IPS-18c (cell line): Measurements from ENCODE around the gene MRPL43.
A peak's percentile ranks its signal among the peaks of the same experiment; 100 is the strongest.

Experiments
- H3K4me3 ChIP-seq: 2 replicates; pipeline ENCODE4 v1.7.0; 2013; ENCODE audit warnings: low read depth, mild to moderate bottlenecking, low read length, moderate library complexity; ENCODE audit not compliant: insufficient read depth
- H3K9me3 ChIP-seq: one replicate; pipeline ENCODE4 v1.6.1; 2013; ENCODE audit warnings: mild to moderate bottlenecking, low read length, moderate library complexity; ENCODE audit not compliant: control insufficient read depth, insufficient read depth

Gene MRPL43

DNA sequence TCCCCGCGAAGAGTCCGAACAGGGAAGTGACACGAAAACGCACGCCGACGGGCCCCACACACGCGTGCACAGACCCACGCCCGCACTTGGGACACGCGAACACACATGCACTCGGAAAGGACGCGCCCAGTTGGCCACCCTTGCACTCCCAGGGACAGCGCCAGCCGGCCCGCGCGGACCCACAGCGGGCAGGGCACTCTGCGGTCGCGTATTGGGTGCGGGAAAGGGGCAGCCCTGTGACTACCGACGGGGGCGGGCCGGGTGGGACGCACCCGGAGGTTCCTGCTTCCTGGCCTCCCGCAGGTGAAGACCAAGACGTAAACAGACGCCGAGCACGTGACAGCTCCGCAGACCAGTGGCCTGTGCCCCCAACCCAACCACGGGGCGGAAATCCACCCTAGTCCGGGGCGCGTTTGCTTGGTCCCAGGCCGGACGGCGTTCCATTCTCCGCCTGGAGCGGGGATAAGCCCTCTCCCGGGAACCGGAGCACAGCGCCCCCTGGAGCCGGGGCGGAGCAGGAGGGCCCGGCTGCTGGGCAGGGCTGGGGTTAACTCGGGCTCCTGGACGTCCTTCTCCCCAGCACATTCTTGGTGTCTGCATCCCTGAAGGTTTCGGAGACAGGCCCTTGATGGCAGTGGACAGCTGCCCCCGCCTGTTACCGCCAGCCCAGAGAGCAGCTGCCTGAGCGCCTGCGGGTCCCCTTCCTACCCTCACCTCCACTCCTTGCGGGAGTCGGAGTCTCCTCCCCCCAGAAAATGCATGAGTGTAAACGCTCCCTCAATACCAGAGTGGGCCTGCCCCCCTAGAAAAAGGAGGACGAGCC, 10.3 kb upstream of the MRPL43 start:
- peak overlapping the region; percentile 89 for H3K4me3 ChIP-seq
- no peaks in the 10 kb centered on the region for H3K9me3 ChIP-seq

- H3K9me3 ChIP-seq, result no peaks in the 10 kb centered on the region
- H3K4me3 ChIP-seq, result peak overlapping the region; percentile 89
Measured at GRCh38 chr10:100996678-100997359, 9.5 kb upstream of the MRPL43 start.

DNA sequence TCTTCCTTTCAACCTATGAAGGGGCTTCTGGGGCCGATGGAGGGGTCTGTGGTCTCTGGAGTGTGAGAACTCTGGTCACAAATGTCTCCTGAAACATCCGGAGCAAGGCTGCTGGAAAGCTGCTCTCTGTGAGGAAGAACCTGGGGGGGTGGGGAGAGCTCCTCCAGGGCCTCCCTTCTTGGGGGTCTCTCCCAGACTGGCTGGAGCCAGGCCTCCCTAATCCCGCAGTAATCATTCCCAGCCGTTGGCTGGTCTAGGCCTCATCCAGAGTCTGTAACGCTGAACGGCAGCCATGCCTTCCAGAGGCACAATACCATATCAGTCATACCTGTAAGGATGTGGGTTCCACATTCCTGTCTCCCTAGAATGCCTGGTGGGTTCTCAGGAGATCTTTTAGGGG, 7.9 kb upstream of the MRPL43 start:
- no peak overlapping the region for H3K4me3 ChIP-seq
- H3K9me3 ChIP-seq, result no peaks in the 10 kb centered on the region

DNA sequence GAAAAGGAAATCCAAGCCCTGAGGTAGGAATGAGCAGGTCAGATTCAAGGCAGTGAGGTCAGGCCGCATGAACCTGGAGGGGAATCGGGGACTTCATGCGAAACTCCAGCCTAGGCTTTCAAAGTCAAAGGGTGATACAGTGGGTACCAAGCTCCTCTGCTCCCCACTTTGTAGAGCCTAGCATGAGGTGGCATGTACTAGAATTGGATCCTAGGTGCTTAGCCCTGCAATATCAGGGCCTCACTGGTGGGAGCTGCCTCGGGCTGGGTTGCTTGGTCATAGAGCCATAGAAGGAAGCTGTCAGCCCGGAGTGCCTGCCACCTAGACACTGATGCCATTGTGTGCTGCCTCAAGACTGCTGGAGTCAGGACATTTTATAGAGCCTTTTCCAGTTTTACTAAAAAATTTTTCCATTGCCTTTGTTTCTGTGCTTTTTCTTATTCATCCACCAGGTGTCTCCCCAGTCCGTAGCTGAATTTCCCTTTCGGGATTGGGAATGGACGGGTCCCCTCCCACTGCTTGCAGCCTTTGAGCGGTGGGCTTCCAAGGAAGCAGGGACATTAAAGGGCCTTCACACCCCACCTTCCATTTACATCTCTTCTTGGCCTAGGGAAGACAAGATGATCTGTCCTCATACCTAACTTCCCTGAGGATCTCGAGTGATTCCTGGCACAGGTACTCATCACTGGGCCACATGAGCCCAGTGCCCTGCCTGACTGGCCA, 6.8 kb upstream of the MRPL43 start:
- Histone ChIP-seq H3K4me3 (no peak overlapping the region), H3K9me3 (no peaks in the 10 kb centered on the region)

DNA sequence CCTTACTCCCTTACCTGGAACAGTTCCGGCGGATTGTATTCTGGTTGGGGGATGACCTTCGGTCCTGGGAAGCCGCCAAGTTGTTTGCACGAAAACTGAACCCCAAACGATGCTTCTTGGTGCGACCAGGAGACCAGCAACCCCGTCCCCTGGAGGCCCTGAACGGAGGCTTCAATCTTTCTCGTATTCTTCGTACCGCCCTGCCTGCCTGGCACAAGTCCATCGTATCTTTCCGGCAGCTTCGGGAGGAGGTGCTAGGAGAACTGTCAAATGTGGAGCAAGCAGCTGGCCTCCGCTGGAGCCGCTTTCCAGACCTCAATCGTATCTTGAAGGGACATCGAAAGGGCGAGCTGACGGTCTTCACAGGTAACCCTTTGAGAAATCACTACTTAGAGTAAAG, 1.8 kb upstream of the MRPL43 start:
- Histone ChIP-seq H3K9me3 (no peaks in the 10 kb centered on the region), H3K4me3 (no peak overlapping the region; the same call in 1 of the 2 replicates)

GRCh38 chr10:100988166-100988565, 869 bp upstream of the MRPL43 start:
- H3K9me3 ChIP-seq, result no peaks in the 10 kb centered on the region
- H3K4me3 ChIP-seq, result peak overlapping the region; percentile 92

- Histone ChIP-seq H3K9me3 (no peaks in the 10 kb centered on the region), H3K4me3 (peak overlapping the region; percentile 92)
Measured at GRCh38 chr10:100987685-100988049, 370 bp upstream of the MRPL43 start.

DNA sequence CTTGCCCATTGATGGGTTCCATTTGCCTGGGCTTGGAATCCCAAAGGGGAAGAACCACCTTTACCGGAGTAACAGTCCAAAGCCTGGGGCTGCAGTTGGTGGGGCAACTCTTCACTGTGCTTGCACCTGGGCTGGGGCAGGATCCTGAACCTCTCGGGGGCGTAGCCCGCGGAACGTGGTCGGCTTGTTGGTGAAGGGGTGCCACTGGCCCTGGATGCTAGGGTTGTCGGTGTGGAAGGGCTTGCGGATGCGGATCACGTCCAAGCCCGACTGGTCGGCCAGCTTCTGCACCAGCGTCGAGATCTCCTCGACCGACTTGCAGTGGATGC, 710 bp downstream of the MRPL43 start:
- H3K9me3 ChIP-seq, result no peaks in the 10 kb centered on the region
- H3K4me3 ChIP-seq, result peak overlapping the region; percentile 92

GRCh38 chr10:100985336-100985735, 2.0 kb downstream of the MRPL43 start:
- no peak overlapping the region for H3K4me3 ChIP-seq
- H3K9me3 ChIP-seq, result no peaks in the 10 kb centered on the region

DNA sequence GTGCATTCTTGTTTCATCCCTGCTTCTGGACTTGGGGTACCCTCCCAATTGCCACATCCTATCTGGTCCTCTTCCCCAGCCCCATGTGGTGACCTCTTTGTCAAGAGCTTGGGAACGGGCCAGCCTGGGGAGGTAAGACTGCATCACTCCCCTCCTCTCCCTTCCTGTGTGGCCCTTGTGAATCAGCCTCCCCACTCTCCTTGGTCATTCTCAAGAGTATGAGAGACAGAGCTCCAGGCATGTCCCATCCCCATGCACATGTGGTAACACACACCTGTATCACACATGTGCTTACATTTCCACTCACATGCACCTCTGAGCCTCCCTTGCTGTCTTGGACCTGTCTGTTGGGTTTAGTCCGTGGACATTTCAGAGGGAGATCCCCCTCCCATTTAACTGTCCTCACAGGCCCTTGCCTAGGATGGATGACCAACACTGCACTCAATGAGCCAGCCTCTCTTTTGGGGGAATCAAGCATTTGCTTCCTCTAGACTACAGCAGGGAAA, 2.6 kb downstream of the MRPL43 start:
- H3K4me3 ChIP-seq, result no peak overlapping the region
- no peaks in the 10 kb centered on the region for H3K9me3 ChIP-seq

DNA sequence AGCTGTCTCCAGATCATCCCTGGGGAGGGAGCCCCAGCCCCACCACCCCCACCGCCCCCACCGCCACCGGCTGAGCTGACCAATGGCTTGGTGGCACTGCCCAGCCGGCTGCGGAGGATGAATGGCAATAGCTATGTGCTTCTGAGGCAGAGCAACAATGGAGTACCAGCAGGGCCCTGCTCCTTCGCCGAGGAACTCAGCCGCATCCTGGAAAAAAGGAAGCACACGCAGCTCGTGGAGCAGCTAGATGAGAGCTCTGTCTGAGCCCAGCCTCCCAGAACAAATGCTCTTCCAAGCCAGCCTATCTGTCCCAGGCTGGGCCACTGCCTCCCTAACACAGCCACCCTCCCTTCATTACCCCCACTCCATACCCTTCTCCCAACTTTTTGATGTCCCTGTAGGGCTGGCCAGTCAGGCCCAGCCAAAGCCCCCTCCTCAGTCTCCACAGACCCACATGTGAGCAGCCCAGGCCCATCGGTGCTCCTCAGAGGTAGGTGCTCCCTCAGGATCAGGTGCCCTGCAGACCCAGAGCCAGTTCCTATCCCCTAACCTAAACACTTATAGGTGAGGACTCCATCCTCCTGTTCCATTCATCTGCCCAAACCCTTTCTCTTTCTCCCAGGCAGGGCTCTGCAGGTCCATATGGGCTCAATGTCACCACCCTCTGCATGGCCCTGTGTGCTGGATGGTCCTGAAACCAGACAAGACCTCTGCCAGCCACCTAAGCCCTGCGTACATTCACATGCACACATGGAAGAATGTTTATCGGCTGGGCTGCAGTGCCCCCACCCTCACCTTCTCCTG, 3.2 kb downstream of the MRPL43 start:
- H3K4me3 ChIP-seq, result no peak overlapping the region
- H3K9me3 ChIP-seq, result no peaks in the 10 kb centered on the region

DNA sequence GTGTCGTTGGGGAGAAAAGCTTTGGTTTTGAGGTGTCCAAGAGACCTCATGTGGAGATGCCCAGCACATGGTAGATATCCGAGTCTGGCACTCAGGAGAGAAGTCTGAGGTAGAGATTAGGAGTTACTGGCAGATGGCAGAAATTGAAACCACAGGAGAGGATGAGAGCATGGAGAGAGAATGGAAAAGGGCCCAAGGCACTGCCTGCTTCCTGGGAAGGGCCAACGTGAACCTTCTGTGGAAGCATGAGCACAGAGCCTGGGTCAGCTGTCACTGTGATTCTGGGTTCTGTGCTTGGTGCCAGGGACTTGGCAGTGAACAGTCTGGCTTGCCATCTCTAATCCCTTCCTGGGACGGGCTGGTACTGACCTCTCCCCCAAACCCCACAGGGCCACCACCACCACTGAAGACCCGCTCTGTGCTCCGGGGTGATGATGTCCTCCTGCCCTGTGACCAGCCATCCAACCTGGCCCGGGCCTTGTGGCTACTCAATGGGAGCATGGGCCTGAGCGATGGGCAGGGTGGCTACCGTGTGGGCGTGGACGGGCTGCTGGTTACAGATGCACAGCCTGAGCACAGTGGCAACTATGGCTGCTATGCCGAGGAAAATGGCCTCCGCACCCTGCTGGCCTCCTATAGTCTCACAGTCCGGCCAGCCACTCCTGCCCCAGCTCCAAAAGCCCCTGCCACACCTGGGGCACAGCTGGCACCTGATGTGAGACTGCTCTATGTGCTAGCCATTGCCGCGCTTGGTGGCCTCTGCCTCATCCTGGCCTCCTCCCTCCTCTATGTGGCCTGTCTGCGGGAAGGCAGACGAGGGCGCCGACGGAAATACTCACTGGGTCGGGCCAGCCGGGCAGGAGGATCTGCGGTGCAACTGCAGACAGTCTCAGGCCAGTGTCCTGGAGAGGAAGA, 4.1 kb downstream of the MRPL43 start:
- Histone ChIP-seq H3K4me3 (no peak overlapping the region), H3K9me3 (no peaks in the 10 kb centered on the region)

GRCh38 chr10:100981178-100981772, 6.0 kb downstream of the MRPL43 start:
- no peaks in the 10 kb centered on the region for H3K9me3 ChIP-seq
- H3K4me3 ChIP-seq, result no peak overlapping the region

DNA sequence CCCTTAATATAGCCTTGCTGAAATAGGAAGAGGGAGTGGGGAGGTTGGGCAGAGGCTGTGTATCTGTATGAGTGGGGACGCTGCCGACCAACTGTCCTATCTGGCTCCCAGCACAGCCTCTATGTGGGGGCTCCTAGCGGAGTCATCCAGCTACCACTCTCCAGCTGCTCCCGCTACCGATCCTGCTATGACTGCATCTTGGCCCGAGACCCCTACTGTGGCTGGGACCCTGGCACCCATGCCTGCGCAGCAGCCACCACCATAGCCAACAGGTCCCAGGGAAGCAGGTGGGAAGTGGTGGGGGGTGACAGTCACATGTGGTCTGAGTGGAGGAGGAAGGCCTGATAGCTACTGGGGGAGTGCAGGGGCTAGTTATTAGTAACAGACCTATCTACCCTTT, 6.6 kb downstream of the MRPL43 start:
- Histone ChIP-seq H3K4me3 (no peak overlapping the region), H3K9me3 (no peaks in the 10 kb centered on the region)

GRCh38 chr10:100980311-100980710, 7.0 kb downstream of the MRPL43 start:
- no peaks in the 10 kb centered on the region for H3K9me3 ChIP-seq
- H3K4me3 ChIP-seq, result no peak overlapping the region

- Histone ChIP-seq H3K4me3 (no peak overlapping the region), H3K9me3 (no peaks in the 10 kb centered on the region)
Measured at GRCh38 chr10:100979791-100980272, 7.5 kb downstream of the MRPL43 start.
